ENCODE results near the gene RUBCN.
"Not testable (repeated sequence)": the region's sequence is repeated elsewhere in the genome, so short reads cannot be mapped to it uniquely, and the experiment has no call there.

GRCh38 chr3:197657541-197658292, 79.0 kb downstream of the RUBCN start:
- not testable (repeated sequence) for TF ChIP-seq POLR2A (IDR thresholded peaks at IDR 0.05; ENCODE audit: low read length); GATA1 (IDR thresholded peaks at IDR 0.05; ENCODE audit: low read depth, low read length)
